NCI-H1105 treated with DMSO at 0.1 percent for 48 hours (cell line): ENCODE measurements around the gene CFAP221.
A peak's percentile ranks its signal among the peaks of the same experiment; 100 is the strongest.

Experiments used
- DNase-seq: peaks from one replicate; lab custom pipeline; 2025; lab: John Stamatoyannopoulos, UW

Gene CFAP221

DNA sequence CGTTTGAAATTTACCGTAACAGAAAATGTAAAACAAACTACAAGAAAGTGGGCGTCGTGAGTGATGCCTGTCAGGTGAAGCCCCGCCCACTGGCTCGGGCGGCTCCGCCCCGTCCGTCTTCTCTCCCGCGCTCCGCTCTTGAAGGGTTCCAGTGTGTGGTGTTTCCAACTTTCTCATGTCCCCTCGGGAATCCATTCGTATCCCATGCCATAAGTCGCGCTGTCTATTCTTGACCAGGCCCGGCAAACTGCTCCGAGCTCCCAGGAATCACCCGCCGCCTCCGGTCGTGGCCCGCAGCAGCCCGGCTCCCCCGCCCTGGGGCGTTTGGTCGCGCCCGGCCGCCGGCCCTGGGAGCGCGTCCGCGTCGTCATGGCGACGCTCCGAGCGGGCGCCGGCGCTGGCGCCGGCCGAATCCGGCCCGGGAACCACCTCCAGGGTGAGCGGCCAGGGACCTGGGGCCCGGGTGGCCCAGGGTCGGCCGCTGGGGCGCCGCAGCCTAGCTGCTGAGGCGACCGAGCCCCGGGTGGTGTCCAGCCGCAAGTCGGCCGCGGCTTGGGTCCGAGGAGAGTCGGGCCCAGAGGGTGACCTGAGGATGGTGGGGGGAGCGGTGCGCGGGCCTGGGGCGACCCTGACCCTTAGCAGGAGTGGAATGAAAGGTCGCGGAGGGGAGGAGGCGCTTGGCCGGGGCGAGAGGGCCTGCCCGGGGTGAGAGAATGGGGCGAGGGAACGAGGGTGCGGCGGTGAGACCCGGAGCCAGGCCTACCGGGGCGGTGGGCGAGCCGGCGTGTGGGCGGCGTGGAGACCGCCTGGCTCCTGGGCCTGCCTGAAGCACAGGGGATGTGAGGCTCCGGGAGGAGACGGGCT lies at the start of gene CFAP221:
Gene CFAP221, plus strand, starts transcription at position 375 of the 864 bp plus-strand sequence. CDS start 1,683 bp downstream, outside the sequence.
- DNase-seq: peak; percentile 66

DNA sequence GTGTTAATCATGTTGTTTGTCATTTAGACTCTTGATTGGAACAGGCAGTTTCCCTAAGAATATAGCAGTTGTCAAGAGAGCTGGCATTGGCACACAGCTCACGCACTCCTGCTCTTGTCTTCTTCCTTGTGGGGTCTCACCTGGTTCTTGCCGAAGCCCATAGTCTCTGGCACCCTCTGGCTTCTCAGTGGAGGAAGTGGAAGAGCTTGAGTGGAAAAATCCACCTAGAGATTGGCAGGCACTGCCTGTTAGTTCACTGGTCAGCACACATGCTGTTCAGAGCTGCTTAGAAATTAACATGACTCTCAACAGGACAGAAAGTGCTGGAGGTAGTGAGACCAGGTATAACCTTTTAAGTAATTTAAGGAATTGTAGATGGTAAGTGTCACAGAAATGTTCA lies 48.3 kb upstream of the CFAP221 start:
- DNase-seq: no peak

DNA sequence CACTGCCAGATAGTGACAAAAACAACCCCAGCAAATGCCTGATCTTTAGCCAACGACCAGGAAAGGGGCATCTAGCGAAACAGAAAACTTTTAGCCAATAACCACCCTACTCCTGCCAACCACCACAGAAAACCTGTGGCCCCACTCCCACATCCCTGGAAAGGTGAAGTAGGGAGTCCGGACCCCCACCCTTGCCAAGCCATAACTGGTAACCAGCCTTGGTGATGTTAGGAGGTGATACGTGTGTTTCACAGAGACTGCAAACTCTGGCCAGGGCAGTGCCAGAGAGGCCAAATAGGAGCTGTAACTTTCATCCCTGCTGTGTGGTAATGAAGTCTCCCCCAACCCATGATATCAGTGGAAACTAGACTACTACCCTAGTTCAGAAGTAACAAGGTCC lies 47.6 kb upstream of the CFAP221 start:
- DNase-seq: no peak

DNA sequence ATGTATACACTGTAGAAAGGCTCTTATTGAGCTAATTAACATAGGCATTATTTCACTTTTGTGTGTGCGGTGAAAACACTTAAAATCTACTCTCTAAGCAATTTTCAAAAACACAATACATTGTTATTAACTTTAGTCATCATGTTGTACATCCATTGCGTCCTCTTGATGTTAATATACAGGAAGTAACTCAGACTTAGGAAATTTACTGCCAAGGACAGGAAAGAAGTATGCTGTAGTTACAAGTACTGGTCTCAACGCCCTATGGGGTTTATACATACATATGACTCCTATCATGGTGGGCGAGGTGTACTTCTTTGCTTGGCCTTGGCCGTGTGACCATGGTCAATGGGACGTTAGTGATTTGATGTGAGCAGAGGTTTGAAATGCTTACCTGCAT lies 35.5 kb upstream of the CFAP221 start:
- no peak for DNase-seq

DNA sequence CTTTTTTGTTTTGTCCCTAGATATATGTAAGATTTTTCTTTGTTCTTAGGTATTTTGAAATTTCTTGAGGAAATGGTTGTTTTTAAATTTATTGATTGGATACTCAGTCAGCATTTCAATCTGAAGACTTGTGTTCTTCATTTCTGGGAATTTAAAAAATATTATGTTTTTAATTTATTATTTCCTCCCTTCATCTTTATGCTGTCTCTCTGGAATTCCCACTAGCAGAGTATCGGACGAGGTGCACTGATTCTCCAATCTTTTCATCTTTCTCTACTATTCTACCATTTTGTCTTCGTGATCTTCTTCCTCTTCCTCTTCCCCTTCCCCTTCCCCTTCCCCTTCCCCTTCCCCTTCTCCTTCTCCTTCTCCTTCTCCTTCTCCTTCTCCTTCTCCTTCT lies 32.3 kb upstream of the CFAP221 start:
- DNase-seq: no peak

DNA sequence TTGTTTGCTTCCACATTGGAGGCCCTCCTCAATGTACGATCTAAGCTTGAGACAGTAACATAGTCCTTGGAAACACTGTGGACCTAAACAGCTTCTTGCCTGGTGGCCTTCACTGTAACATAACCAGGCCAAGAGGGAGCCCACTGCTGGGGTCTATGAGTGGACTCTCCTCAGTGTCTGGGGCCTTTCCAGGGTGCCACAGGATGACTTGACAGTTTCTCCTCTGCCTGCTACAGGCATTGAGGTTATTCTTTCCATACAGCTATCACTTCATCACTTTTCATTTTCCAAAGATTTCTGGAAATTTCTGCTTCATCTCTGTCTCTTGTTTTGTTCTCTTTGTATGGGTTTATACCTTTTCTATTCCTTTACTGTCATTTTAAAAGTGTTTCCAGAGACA lies 31.3 kb upstream of the CFAP221 start:
- DNase-seq: no peak

DNA sequence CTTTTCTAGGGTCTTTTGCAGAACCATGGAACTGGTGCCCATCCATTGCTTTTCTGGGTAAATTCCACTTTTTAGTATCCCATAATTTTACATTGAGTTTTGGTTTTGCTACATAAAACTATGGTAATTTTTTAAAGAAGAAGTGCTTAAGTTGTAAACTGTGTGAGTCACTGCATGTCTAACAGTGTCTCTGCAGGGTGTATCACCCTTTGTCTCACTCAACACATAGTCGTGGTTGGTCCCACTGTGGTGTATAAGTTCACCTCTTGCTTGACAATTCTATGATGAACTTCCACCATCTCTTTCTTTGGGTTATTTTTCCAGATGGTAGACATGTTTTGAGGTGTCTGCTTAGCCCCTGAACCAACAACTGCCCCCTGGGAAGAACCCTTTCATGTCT lies 30.4 kb upstream of the CFAP221 start:
- no peak for DNase-seq

DNA sequence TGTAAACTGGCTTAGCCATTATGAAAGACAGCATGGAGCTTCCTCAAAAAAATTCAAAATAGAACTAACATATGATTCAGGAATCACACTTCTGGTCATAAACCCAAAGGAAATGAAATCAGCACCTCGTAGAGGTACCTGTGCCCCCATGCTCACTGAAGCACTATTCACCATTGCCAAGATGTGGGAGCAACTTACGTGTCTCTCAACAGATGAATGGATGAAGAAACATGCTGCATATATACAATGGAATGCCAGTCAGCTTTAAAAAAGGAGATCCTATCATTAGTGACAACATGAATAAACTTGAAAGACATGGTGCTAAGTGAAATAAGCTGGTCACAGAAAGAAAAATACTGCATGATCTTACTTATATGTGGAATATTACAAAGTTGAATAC lies 28.1 kb upstream of the CFAP221 start:
- DNase-seq: no peak

DNA sequence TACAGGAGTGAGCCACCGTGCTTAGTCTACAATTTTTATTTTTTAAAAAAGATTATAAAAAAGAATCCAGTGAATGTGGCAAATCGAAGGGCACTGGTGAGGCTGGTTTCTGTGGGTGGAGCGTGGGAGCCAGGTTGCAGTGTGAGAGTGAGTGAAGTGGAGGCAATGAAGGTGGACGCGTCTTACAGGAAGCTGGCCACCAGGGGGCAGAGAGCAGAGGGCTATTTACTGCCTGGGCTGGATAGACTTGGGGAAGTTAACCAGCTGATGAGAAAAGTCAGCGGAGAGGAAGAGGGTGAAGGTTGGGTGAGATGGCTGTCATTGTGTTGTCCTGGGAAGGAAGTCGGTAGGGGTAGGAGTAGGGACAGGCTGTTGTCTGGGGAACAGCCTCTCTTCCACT lies 26.8 kb upstream of the CFAP221 start:
- DNase-seq: peak; percentile 13

DNA sequence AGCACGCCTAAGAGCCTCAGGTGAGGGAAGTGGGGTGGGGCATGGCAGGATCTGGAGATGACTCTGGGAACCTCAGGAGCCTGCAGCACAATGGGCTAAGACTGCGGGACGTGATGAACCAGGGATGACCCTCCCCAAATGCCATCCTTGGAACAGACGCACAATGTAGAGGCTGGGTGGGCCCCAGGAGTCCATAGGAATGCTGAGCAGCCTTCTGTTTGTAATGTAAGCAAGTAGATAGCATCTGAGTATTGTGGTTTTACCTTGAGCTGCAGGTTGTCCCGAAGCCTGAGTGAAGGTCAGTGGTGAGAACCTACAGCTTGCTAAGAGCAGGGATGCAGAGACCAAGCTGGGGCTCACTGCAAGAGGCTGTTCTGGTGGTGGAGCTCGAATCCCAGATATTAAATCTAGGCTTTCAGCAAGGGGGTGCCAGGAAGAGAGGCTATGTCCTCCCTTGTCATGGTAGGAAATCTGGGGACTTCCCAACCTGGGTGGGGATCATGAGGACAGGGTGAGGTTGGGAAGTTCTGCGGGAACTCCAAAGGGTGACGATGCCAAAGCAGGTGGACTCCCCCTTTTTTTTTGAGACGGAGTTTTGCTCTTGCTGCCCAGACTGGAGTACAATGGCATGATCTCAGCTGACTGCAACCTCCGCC lies 25.7 kb upstream of the CFAP221 start:
- no peak for DNase-seq

DNA sequence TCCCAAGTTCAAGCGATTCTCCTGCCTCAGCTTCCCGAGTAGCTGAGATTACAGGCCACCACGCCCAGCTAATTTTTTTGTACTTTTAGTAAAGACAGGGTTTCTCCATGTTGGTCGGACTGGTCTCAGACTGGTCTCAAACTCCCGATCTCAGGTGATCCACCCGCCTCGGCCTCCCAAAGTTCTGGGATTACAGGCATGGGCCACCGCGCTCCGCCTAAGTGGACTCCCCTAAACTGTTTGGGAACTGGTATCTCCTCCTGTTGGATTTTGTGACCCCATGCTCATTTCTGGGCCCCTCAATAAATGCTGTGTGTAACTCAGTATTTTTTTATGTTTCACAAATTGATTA lies 25.2 kb upstream of the CFAP221 start:
- no peak for DNase-seq

DNA sequence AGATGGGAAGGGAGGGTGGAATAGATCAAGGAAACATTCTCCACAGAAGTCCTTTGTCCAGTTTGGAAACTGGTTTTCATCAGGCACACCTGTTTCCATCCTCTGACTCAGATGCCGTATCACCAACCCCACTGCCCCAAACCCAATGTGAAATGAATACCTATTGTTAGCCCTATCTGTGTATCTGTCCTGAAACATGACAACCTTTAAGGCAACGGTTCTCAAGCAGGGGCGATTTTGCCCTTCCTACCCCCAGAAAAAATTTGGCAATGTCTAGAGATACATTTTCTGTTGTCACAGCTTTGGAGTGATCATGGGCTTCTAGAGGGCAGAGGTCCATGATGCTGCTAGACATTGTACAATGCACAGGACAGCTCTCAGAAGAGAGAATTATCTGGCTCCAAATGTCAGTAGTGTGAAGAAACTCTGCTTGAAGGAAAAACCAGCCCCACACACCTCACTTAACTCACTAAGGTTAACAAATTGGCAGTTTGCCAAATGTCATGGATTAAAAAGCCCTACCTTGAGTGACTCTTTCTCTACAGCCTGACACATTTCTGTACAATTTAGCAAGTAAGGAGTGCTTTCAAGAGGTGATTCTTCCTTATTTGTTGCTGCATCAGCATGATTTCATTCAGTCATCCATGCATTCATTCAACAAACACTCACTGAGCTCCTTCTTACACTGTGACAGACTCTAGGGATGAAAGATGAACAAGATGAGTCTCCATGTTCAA lies 23.4 kb upstream of the CFAP221 start:
- DNase-seq: peak; percentile 7

DNA sequence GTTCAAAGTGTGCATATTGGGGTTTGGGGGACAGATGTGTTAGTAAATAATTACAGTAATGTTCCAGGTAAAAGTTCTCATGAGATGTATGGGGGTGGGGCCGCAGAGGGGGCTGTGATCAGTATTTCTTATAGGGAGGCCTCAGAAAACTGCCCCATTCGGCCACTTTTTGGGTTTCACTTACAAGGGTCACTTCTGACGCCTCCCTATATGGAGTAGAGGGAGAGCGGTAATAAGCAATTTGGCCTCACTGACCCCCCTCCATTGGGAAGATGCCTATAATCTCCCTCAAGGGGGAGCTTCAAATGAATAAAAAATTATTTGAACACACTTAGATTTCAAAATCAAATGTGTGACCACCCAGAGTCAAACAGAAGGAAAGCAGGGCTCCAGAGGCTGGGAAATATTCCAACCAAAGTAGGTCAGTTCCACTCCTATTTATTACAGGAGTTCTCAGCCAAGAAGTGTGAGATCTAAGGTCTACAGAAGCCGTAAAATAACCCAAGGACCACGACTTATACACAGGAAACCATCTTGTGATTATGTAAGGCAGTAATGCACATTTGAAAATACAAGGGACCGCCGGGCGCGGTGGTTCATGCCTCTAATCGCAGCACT lies 22.7 kb upstream of the CFAP221 start:
- no peak for DNase-seq

DNA sequence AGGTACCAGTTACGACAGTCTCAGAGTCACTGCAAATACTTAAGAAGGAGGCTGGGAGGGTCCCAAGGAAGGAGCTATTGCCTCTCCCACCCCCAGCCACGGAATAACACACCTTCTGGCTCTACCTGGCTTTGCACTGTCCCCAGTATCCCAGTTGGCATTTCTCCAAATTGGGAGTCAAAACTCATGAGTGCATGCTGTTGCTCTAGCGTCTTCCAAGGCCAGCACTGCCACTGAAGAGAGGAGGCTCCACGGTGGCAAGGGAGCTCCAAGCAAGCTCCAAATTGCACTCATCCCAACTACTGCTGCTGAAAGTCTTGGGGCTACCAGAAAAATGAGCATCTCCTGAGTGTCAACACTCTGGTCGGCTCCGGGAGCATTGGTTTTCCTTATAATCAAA lies 21.6 kb upstream of the CFAP221 start:
- DNase-seq: peak; percentile 7

DNA sequence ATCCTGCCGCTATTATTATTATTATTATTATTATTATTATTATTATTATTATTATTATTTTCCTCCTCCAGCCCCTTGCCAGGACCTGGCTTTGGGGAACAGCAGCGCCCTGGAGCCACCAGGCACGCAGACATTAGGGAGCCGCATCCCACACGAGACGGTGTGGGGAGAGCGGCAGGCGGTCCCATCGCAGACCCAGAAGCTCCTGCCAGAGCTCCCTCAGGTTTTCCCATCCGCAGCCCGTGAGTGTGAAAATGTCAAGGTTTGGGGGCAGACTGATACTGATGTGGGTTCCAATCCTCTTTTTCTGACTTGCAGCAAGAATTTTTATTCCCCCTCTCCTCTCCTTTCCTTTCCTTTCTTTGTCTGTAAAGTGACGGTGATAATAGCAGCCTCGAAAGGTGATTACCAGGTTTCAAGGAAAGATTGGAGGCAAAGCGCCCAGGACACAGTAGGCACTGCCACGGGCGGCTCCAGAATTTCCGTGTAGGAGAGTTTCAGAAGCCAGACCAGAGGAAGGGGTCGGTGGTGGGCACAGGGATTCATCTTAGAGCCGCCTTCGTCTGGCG lies 20.8 kb upstream of the CFAP221 start:
- peak; percentile 31 for DNase-seq

DNA sequence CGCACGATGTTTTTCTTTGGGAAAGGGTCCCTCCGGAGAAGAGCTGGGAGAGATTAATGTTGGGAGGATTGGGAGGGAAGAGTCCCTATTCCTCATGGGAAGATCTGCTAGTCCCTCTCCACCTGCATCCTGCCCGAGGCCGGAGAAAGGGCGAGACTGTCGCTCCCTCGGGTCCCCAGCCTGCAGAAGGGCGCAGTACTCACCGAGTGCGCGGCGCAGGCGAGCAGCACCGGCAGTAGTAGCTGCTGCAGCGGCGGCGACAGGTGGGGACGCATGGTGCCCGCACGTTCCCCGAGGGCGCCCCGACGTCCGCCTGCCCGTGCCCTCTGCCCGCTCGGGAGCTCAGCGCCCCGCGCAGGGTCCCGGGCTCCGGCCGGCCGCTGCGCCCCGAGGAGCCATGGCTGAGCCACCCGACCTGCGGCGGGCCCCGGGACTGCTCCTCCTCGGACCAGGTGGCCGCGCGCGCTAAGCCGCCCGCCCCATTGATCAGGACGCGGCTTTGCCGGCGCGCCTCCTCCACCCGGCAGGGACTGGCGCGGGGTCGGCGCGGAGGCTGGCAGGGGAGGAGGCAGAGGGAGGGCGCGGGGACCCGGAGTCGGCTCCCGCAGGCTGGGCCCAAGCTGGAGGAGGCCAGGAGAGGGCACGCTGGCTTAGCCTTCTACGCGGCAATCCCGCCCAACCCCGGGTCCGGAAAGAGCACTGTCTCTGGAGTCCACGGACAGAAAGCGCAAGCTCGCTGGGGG lies 20.1 kb upstream of the CFAP221 start, which contains the start of gene SCTR:
Gene SCTR, minus strand, starts transcription at position 532 of the 743 bp plus-strand sequence. Its CDS starts 257 bp downstream, at position 275.
- DNase-seq: peak; percentile 31

DNA sequence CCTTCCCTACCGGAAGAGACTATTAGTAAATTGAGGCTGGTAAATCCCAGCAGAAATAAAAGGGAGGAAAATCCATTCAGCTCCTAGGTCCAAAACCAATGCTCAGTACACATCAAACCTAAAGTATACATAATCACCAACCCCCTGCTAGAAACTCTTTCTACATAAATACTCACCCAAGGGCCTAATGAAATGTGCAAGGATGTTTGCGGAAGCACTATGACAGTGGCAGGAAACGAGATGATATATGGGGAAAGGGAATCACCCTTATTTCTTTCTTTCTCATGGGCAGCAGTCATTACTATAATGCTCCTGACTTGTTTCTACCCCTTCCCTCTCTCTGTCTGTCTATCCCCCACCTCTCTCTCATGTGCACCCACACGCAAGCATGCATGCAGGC lies 18.6 kb upstream of the CFAP221 start:
- DNase-seq: no peak

DNA sequence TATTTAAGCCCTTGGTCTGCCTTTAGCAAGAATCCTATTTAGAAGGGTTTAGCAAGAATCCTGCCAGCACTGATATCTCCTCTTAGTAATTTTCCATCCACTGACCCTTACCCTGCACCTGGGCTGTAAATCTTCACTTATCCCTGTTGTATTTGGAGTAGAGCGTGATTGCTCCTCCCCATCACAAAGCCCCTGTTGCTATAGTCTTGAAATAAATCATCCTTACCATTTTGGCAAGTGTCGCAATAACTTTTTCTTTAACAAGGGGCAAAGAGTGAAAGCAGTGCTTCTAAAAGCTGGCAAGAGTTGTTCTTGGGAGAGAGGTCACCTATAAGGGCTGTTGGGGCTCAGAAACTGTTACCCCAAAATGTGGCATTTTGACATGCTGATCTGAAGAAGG lies 16.2 kb upstream of the CFAP221 start:
- no peak for DNase-seq

DNA sequence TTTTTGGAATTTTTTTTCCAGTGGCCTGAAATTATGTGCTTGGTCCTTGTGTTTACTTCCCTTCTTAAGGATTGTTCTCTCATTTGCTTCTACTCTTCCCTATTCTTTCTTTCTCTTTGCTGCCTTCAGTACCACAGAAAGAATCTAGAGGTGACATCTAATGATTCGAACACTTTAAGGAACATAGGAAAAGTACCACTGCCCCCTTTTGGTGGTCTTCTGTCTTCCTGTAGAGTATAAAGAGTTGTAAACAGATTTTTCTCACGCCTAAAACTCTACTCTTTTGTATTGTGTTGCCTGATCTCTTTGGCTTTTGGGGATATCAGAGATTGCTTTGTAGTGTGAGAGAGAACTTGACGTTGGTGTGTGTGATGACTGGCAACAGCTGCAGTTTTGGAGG lies 13.0 kb upstream of the CFAP221 start:
- DNase-seq: no peak

DNA sequence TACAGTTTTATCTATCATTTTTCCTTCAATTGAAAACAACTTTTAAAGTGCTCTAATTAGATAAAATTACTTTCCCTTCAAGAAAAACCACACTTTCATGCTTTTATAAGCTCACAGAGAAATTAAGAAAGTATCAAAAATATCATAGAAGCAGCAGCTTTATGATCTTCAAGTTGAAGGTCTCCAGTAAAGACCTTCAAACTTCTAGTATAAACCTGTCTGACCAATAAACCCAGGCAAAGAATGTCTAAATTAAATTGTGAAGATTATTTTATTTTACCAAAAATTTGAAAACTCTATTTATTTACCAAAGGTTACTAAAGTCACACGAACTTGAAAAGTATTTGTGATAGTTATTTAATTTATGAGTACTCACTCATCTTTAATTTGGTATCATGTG lies 10.7 kb upstream of the CFAP221 start:
- DNase-seq: no peak

DNA sequence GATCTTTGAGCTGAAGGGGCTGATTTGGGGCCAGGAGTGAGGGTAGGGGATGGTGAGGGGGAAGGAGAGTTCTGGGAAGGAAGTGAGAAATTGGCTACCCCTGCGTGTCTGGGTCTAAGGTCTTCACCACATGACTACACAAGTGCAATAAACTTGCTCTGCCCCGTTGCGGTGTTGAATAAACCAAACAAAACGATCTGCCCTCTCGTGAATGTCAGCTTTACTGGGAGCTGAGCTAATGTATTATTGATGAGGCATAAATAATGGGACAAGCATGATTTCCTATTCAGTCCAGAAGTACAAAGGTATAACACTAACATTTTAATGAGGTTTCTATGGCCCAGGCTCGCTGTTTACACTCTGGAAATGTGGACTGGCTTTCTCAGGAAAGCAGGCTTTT lies 8.0 kb upstream of the CFAP221 start:
- no peak for DNase-seq
